Psoas muscle (tissue), 8 donors: ENCODE measurements around the gene VSTM4. TPM values are rescaled to one million over a fixed set of nuclear protein-coding genes. Genes with fewer than 3 reads are reported as not detected.

Source experiments
- ATAC-seq, 4 donors: fragments of 200-7000 bp; cut with Tn5 transposase; one replicate each; pipeline ENCODE4 v1.9.1; 2020; ENCODE audit warnings: moderate library complexity in 3 of 4, mild to moderate bottlenecking in 2 of 4
- DNase-seq, 2 donors: peaks; one replicate each; pipeline ENCODE4 v3.0.0-alpha.2; 2020
- H3K27ac ChIP-seq: fragments of 200-600 bp; one replicate; pipeline ENCODE4 v1.8.0; 2022
- H3K27me3 ChIP-seq, 3 donors: fragments of 200-600 bp in 1 of 3; one replicate each; pipeline versions ENCODE4 v1.6.1 to v1.8.0; 2013 to 2022; ENCODE audit warnings: low read length in 2 of 3, mild to moderate bottlenecking in 2 of 3, moderate library complexity in 1 of 3; ENCODE audit not compliant: insufficient read depth in 3 of 3
- H3K36me3 ChIP-seq, 2 donors: fragments of 200-600 bp in 1 of 2; one replicate each; pipeline versions ENCODE4 v1.6.1 to v1.8.0; 2013 to 2022; ENCODE audit warnings: low read depth in 1 of 2, mild to moderate bottlenecking in 1 of 2, moderate library complexity in 1 of 2; ENCODE audit not compliant: insufficient read depth in 1 of 2
- H3K4me1 ChIP-seq: fragments of 200-600 bp; one replicate; pipeline ENCODE4 v1.8.0; 2022
- H3K4me3 ChIP-seq: fragments of 200-600 bp; one replicate; pipeline ENCODE4 v1.8.0; 2022; ENCODE audit warnings: mild to moderate bottlenecking
- H3K9me3 ChIP-seq: fragments of 200-600 bp; one replicate; pipeline ENCODE4 v1.8.0; 2022
- CTCF ChIP-seq: fragments of 200-600 bp; IDR thresholded peaks from one replicate; pipeline ENCODE4 v1.8.0; 2022; ENCODE audit warnings: antibody characterized with exemption
- WGBS, 3 donors: extraction: QIAGEN DNeasy Blood & Tissue Kit; methylation state at CpG; one replicate each; pipeline versions ENCODE4 v1.1.6 to v1.1.7; 2013; 5-methylcytosine and 5-hydroxymethylcytosine counted together
- intact Hi-C, 2 donors: fragments of 100-400 bp; cut with DNase I; formaldehyde crosslinking; loops; one replicate each; pipeline versions ENCODE4 v1.11.0 to v1.14.2; 2022
- polyA plus RNA-seq, 3 donors: library from polyadenylated mRNA; stranded (reverse); fragments of 200-250 nt; gene quantifications; one replicate each; pipeline ENCODE4 v1.2.3, GENCODE V29; 2013
- total RNA-seq, 4 donors: library from RNA; stranded (reverse); fragmentation: NEBNext Ultra II Directional in 2 of 4; extraction: Animal tissue kit (Norgen Biotek cat#: 25700) in 2 of 4; gene quantifications; one replicate each; pipeline versions ENCODE4 v1.2.1 to v1.2.4, GENCODE V29; 2021 to 2023
- donor health status: healthy with polysubstance abuse.
- donor health status: DM: no; HTN: no; CAD: no; lungs with moderate emphysema.
- donor health status: Bipolar disorder and iron deficiency.
- donor health status: healthy.
- donor health status: DM: yes; HTN: yes; CAD: no.
- donor health status: DM: no; HTN: no; CAD: no.
- donor health status: DM: no; HTN: no; CAD: no.
- donor health status: DM: yes; HTN: yes; CAD: no.

Gene VSTM4
- total and polyA plus RNA-seq, 7 donors, result 1.0 to 4.4 (median 1.8) TPM

GRCh38 chr10:49113741-49114141, 1.6 kb downstream of the VSTM4 start:
- peak overlapping the region; percentile 69 for H3K4me3 ChIP-seq
- peaks cover 9% of the 10 kb centered on the region for H3K4me1 ChIP-seq
- intact Hi-C loops, result loop anchor here in 1 of 2 donors (10.0 kb wide), 1 partner anchor 109 kb away; no protein-coding TSS in a partner anchor
- no peak for TF ChIP-seq CTCF
- no peaks in the 10 kb centered on the region for H3K9me3 ChIP-seq
- peaks cover 0 to 6% (median 0%) of the 10 kb centered on the region in 3 donors for H3K27me3 ChIP-seq
- H3K27ac ChIP-seq, result no peak overlapping the region
- 41 to 65% (median 44%) methylated on average over 3 of the region's 3 CpGs for WGBS, 3 donors
- DNase-seq (no peak), ATAC-seq (no peak)
- H3K36me3 ChIP-seq, result no peaks in the 10 kb centered on the region

GRCh38 chr10:49112851-49113250, 2.5 kb downstream of the VSTM4 start:
- WGBS, 3 donors, result 45 to 65% (median 45%) methylated on average over 3 of the region's 3 CpGs
- H3K4me1 ChIP-seq, result peaks cover 9% of the 10 kb centered on the region

GRCh38 chr10:49112098-49112497, 3.2 kb downstream of the VSTM4 start:
- Histone ChIP-seq H3K4me1 (peaks cover 12% of the 10 kb centered on the region), H3K4me3 (no peak overlapping the region), H3K9me3 (no peaks in the 10 kb centered on the region), H3K36me3 (no peaks in the 10 kb centered on the region), H3K27ac (no peak overlapping the region), H3K27me3 (peaks cover 0 to 6% (median 0%) of the 10 kb centered on the region in 3 donors)
- DNase-seq (no peak), ATAC-seq (no peak)
- intact Hi-C loops, result loop anchor here in 1 of 2 donors (10.0 kb wide), 1 partner anchor 107 kb away; no protein-coding TSS in a partner anchor
- WGBS, 3 donors, result 63 to 67% (median 63%) methylated on average over 3 of the region's 3 CpGs
- no peak for TF ChIP-seq CTCF

More at GRCh38 chr10:49112851-49113250, 2.5 kb downstream of the VSTM4 start:
- DNase-seq, result no peak
- intact Hi-C loops, result loop anchor here in 1 of 2 donors (10.0 kb wide), 1 partner anchor 108 kb away; no protein-coding TSS in a partner anchor
- Histone ChIP-seq H3K27ac (no peak overlapping the region), H3K4me3 (no peak overlapping the region), H3K36me3 (no peaks in the 10 kb centered on the region), H3K9me3 (no peaks in the 10 kb centered on the region), H3K27me3 (peaks cover 0 to 6% (median 0%) of the 10 kb centered on the region in 3 donors)
- no peak for TF ChIP-seq CTCF
- ATAC-seq, result no peak

GRCh38 chr10:49111320-49111698, 4.0 kb downstream of the VSTM4 start:
- WGBS, 3 donors, result 62 to 68% (median 63%) methylated on average over 8 of the region's 8 CpGs
- H3K36me3 ChIP-seq, result no peaks in the 10 kb centered on the region
- H3K27ac ChIP-seq, result no peak overlapping the region
- H3K9me3 ChIP-seq, result no peaks in the 10 kb centered on the region
- no peak overlapping the region for H3K4me3 ChIP-seq
- intact Hi-C loops, result loop anchor here in 1 of 2 donors (10.0 kb wide), 1 partner anchor 107 kb away; no protein-coding TSS in a partner anchor
- peaks cover 0 to 6% (median 0%) of the 10 kb centered on the region in 3 donors for H3K27me3 ChIP-seq
- TF ChIP-seq CTCF, result no peak
- DNase-seq (no peak), ATAC-seq (no peak)
- peaks cover 18% of the 10 kb centered on the region for H3K4me1 ChIP-seq
